GM12864 (cell line): ENCODE results near the gene CDH8.

Experiments
- DNase-seq: peaks from one replicate; pipeline ENCODE4 v3.0.0-alpha.2; 2011; ENCODE audit warnings: low read depth
- H3K4me3 ChIP-seq: 2 replicates; pipeline ENCODE4 v1.5.1; 2011; ENCODE audit warnings: mild to moderate bottlenecking, low read depth, low read length, control low read depth
- TF ChIP-seq, protein P1 (sequence below): IDR thresholded peaks from 2 replicates; pipeline ENCODE4 v1.5.1; 2011; ENCODE audit warnings: low read depth, mild to moderate bottlenecking, moderate library complexity, low read length, control low read depth, inconsistent platforms; ENCODE audit errors: missing control alignments

The CDH8 gene

DNA sequence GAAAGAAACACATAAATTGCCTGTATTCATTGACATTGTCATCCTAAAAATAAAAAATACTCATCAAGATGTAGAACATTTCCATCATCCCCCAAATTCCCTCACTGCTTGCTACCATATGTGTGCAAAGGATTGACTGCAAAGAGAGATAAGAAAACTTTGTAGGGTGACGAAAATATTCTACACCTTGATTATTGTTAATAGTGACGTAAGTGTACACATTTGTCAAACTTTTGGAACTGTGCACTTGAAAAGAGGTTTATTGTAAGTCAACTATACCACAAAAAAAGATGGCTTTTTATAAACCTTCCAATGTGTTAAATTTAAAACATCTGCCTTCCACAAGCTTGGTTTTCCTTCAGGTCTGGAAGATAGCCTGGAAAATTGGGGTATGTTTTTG lies 359.5 kb downstream of the CDH8 start:
- no peak overlapping the region for H3K4me3 ChIP-seq
- DNase-seq: no peak
- TF ChIP-seq, protein P1, sequence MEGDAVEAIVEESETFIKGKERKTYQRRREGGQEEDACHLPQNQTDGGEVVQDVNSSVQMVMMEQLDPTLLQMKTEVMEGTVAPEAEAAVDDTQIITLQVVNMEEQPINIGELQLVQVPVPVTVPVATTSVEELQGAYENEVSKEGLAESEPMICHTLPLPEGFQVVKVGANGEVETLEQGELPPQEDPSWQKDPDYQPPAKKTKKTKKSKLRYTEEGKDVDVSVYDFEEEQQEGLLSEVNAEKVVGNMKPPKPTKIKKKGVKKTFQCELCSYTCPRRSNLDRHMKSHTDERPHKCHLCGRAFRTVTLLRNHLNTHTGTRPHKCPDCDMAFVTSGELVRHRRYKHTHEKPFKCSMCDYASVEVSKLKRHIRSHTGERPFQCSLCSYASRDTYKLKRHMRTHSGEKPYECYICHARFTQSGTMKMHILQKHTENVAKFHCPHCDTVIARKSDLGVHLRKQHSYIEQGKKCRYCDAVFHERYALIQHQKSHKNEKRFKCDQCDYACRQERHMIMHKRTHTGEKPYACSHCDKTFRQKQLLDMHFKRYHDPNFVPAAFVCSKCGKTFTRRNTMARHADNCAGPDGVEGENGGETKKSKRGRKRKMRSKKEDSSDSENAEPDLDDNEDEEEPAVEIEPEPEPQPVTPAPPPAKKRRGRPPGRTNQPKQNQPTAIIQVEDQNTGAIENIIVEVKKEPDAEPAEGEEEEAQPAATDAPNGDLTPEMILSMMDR: no peak

DNA sequence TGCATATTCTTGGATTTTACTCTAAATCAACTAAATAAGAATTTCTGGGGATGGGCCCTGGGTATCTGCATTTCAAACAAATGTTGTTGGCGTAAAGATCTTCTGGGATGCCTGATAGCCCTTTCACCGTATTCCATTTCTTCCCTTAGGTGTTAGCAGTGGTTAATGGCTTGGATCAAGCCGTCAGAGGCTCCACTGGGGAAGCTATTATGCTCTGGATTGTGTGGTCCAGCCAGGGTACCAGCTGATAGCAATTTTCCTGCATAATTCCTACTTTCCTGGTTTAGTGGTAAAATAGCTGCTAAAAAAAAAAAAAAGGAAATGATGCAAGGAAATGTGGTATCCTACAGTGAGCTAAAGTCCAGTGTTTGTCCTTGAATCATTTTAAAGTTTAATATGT lies 365.1 kb downstream of the CDH8 start:
- TF ChIP-seq, protein P1: no peak
- H3K4me3 ChIP-seq: no peak overlapping the region
- DNase-seq: no peak

DNA sequence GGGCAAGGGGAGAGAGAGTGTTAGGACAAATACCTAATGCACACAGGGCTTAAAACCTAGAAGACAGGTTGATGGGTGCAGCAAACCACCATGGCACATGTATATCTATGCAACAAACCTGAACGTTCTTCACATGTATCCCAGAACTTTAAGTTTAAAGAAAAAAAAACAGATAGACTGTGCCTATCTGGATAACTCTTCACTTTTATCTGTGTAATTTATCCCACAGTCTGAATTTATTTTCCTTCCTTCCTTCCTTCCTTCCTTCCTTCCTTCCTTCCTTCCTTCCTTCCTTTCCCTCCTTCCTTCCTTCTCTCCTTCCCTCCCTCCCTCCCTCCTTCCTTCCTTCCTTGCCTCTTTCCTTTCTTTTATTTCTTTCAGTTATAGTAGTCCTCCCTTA lies 370.7 kb downstream of the CDH8 start:
- TF ChIP-seq, protein P1: no peak
- H3K4me3 ChIP-seq: no peak overlapping the region
- no peak for DNase-seq

DNA sequence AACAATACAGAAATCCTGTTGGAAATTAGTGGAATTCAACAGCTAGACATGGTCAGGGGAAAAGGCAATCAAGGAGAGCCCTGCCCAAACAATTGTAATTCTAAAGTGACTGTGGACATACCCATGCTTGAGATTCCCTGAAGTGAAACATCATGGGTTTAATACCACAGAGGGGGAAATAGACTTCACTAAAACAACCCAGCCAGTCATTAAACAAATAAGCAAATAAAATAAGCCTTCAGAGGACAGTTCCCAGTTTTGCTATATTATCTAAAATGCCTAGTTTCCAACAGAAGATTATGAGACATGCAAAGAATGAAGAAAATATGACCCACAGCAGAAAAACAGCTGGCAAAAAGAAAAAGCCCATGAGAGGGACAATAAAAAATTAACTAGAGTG lies 376.3 kb downstream of the CDH8 start:
- H3K4me3 ChIP-seq: no peak overlapping the region
- TF ChIP-seq, protein P1: no peak
- no peak for DNase-seq

DNA sequence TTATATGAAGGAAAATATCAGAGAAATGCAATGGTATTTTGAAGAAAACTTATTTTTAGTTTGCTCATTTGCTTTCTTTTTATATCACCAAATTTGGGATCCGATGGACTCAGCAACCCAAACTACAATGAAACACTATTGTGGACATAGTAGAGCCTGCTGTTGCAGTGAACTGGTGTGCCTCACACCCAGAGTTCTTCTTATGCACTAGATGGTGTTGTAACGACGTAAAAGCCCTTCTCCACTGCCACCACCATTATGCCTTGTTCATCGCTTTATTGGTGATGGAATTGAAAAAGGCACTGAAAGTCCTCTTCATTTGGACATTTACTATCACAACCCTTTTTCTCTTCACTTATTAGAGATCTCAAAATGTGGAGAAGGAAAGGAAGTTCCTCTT lies 381.3 kb downstream of the CDH8 start:
- no peak overlapping the region for H3K4me3 ChIP-seq
- TF ChIP-seq, protein P1: no peak
- DNase-seq: no peak

DNA sequence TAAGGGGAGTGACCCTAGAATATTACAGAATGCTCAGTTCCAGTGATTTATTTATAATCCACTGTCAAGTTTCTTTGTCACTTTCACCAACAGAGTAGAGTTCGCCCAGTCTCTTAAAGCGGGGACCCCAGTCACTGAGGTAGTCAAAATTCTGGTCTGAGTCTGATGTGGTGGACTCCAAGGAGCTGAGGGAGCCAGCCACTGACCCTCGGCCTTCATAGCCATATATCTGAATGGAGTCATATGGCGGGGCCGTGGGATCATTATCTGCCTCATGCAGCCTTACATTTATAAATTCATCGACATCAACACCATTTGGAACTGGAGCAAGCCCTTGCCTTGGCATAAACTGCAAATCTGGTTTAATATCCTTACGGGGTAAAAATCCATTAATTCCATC lies 382.7 kb downstream of the CDH8 start:
- no peak overlapping the region for H3K4me3 ChIP-seq
- no peak for DNase-seq

DNA sequence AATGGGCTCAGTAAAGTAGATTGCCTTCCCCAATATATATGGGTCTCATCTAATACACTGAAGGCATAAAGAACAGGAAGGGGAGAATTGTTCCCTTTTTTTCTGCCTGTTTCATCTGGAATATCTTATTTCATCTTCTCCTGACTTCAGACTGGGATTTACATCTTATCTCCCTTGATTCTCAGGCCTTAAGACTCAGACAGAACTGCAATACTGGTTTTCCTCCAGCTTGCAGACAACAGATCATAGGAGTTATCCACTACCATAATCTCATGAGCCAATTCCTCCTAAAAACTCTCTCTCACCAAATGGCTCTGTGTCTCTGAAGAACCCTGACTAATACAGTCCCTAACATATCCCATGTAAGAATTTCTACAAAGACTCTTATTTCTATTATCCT lies 390.7 kb downstream of the CDH8 start:
- DNase-seq: no peak
- no peak overlapping the region for H3K4me3 ChIP-seq
- TF ChIP-seq, protein P1: no peak

More for the DNA sequence above, 382.7 kb downstream of the CDH8 start:
- TF ChIP-seq, protein P1: no peak
